Dendritic cell treated with granulocyte-macrophage colony-stimulating factor and Interleukin-4, amounts not matched to agents 40 ng/mL and 50 ng/mL, for 4 days (primary cell): Measurements from ENCODE around the gene RNU1-1.
"Not testable (repeated sequence)": the region's sequence is repeated elsewhere in the genome, so short reads cannot be mapped to it uniquely, and the experiment has no call there.

ENCODE experiments used
- H3K27ac Mint-ChIP-seq: one replicate; pipeline ENCODE4 v1.8.0; 2022; ENCODE audit warnings: mild to moderate bottlenecking, mixed read lengths
- H3K27me3 Mint-ChIP-seq: one replicate; pipeline ENCODE4 v1.8.0; 2022; ENCODE audit warnings: mild to moderate bottlenecking, mixed read lengths
- H3K36me3 Mint-ChIP-seq: one replicate; pipeline ENCODE4 v1.8.0; 2022; ENCODE audit warnings: low read depth, mixed read lengths
- H3K4me1 Mint-ChIP-seq: one replicate; pipeline ENCODE4 v1.8.0; 2022; ENCODE audit warnings: low read depth, mixed read lengths
- H3K4me3 Mint-ChIP-seq: one replicate; pipeline ENCODE4 v1.8.0; 2022; ENCODE audit warnings: mild to moderate bottlenecking, moderate library complexity, mixed read lengths
- H3K9me3 Mint-ChIP-seq: one replicate; pipeline ENCODE4 v1.8.0; 2022; ENCODE audit warnings: mixed read lengths
- intact Hi-C: fragments of 100-400 bp; cut with micrococcal nuclease; formaldehyde crosslinking; loops from one replicate; pipeline ENCODE4 v1.15.0; 2022

RNU1-1 gene

GRCh38 chr1:16492937-16493336 is 21.1 kb downstream of the RNU1-1 start:
- H3K36me3 Mint-ChIP-seq: peaks cover 32% of the 10 kb centered on the region
- H3K4me1 Mint-ChIP-seq, H3K27ac Mint-ChIP-seq, intact Hi-C loops, H3K4me3 Mint-ChIP-seq, H3K9me3 Mint-ChIP-seq, H3K27me3 Mint-ChIP-seq: not testable (repeated sequence)

GRCh38 chr1:16491056-16491675 is 22.9 kb downstream of the RNU1-1 start:
- peaks cover 44% of the 10 kb centered on the region for H3K36me3 Mint-ChIP-seq
- H3K4me1 Mint-ChIP-seq: no peaks in the 10 kb centered on the region
- no peak overlapping the region for H3K27ac Mint-ChIP-seq
- no peaks in the 10 kb centered on the region for H3K9me3 Mint-ChIP-seq
- H3K27me3 Mint-ChIP-seq: no peaks in the 10 kb centered on the region
- intact Hi-C loops: no loop called here
- no peak overlapping the region for H3K4me3 Mint-ChIP-seq

GRCh38 chr1:16489195-16489880 is 24.7 kb downstream of the RNU1-1 start:
- H3K4me1 Mint-ChIP-seq, intact Hi-C loops: not testable (repeated sequence)

GRCh38 chr1:16487011-16487410 is 27.1 kb downstream of the RNU1-1 start:
- peaks cover 84% of the 10 kb centered on the region for H3K36me3 Mint-ChIP-seq
- H3K27ac Mint-ChIP-seq: not testable (repeated sequence)

More at GRCh38 chr1:16489195-16489880, 24.7 kb downstream of the RNU1-1 start:
- peaks cover 62% of the 10 kb centered on the region for H3K36me3 Mint-ChIP-seq
- H3K27ac Mint-ChIP-seq, H3K27me3 Mint-ChIP-seq, H3K4me3 Mint-ChIP-seq, H3K9me3 Mint-ChIP-seq: not testable (repeated sequence)

GRCh38 chr1:16486316-16486715 is 27.8 kb downstream of the RNU1-1 start:
- H3K9me3 Mint-ChIP-seq, H3K27me3 Mint-ChIP-seq, H3K4me1 Mint-ChIP-seq, intact Hi-C loops, H3K4me3 Mint-ChIP-seq, H3K27ac Mint-ChIP-seq: not testable (repeated sequence)
- peaks cover 89% of the 10 kb centered on the region for H3K36me3 Mint-ChIP-seq

More at GRCh38 chr1:16487011-16487410, 27.1 kb downstream of the RNU1-1 start:
- intact Hi-C loops, H3K4me1 Mint-ChIP-seq, H3K27me3 Mint-ChIP-seq, H3K4me3 Mint-ChIP-seq, H3K9me3 Mint-ChIP-seq: not testable (repeated sequence)

- Mint-ChIP-seq H3K27ac (no peak overlapping the region), H3K4me1 (no peaks in the 10 kb centered on the region), H3K9me3 (no peaks in the 10 kb centered on the region), H3K27me3 (no peaks in the 10 kb centered on the region), H3K4me3 (no peak overlapping the region), H3K36me3 (peaks cover 89% of the 10 kb centered on the region)
- intact Hi-C loops: no loop called here
These were observed 29.2 kb downstream of the RNU1-1 start for GRCh38 chr1:16484931-16485330.

GRCh38 chr1:16484501-16484835 is 29.6 kb downstream of the RNU1-1 start:
- H3K36me3 Mint-ChIP-seq: peaks cover 89% of the 10 kb centered on the region
- no peaks in the 10 kb centered on the region for H3K9me3 Mint-ChIP-seq
- intact Hi-C loops: no loop called here
- no peak overlapping the region for H3K4me3 Mint-ChIP-seq
- no peaks in the 10 kb centered on the region for H3K27me3 Mint-ChIP-seq
- no peak overlapping the region for H3K27ac Mint-ChIP-seq
- no peaks in the 10 kb centered on the region for H3K4me1 Mint-ChIP-seq

- H3K9me3 Mint-ChIP-seq, H3K4me1 Mint-ChIP-seq, intact Hi-C loops, H3K27me3 Mint-ChIP-seq, H3K27ac Mint-ChIP-seq, H3K4me3 Mint-ChIP-seq: not testable (repeated sequence)
- H3K36me3 Mint-ChIP-seq: peaks cover 90% of the 10 kb centered on the region
These were observed 30.2 kb downstream of the RNU1-1 start for GRCh38 chr1:16483639-16484500.

GRCh38 chr1:16483146-16483545 is 30.9 kb downstream of the RNU1-1 start:
- not testable (repeated sequence) for H3K9me3 Mint-ChIP-seq

GRCh38 chr1:16478091-16478490 is 36.0 kb downstream of the RNU1-1 start:
- Mint-ChIP-seq H3K9me3 (no peaks in the 10 kb centered on the region), H3K4me1 (peaks cover 9% of the 10 kb centered on the region), H3K27me3 (no peaks in the 10 kb centered on the region), H3K27ac (peak overlapping the region; percentile 7), H3K36me3 (peaks cover 97% of the 10 kb centered on the region), H3K4me3 (no peak overlapping the region)
- intact Hi-C loops: no loop called here

More at GRCh38 chr1:16483146-16483545, 30.9 kb downstream of the RNU1-1 start:
- H3K27ac Mint-ChIP-seq, intact Hi-C loops, H3K4me1 Mint-ChIP-seq, H3K4me3 Mint-ChIP-seq, H3K27me3 Mint-ChIP-seq: not testable (repeated sequence)
- H3K36me3 Mint-ChIP-seq: peaks cover 90% of the 10 kb centered on the region

- H3K4me1 Mint-ChIP-seq, intact Hi-C loops: not testable (repeated sequence)
These were observed 38.0 kb downstream of the RNU1-1 start for GRCh38 chr1:16475771-16476770.

GRCh38 chr1:16474891-16475290 is 39.2 kb downstream of the RNU1-1 start:
- H3K4me1 Mint-ChIP-seq, H3K9me3 Mint-ChIP-seq, H3K4me3 Mint-ChIP-seq, intact Hi-C loops, H3K27ac Mint-ChIP-seq, H3K27me3 Mint-ChIP-seq: not testable (repeated sequence)
- H3K36me3 Mint-ChIP-seq: peaks cover 95% of the 10 kb centered on the region

More at GRCh38 chr1:16475771-16476770, 38.0 kb downstream of the RNU1-1 start:
- not testable (repeated sequence) for H3K27ac Mint-ChIP-seq, H3K4me3 Mint-ChIP-seq, H3K27me3 Mint-ChIP-seq, H3K9me3 Mint-ChIP-seq
- peaks cover 98% of the 10 kb centered on the region for H3K36me3 Mint-ChIP-seq

GRCh38 chr1:16474166-16474800 is 39.8 kb downstream of the RNU1-1 start:
- Mint-ChIP-seq H3K27ac (no peak overlapping the region), H3K27me3 (no peaks in the 10 kb centered on the region), H3K36me3 (peaks cover 94% of the 10 kb centered on the region), H3K4me1 (peaks cover 9% of the 10 kb centered on the region), H3K4me3 (no peak overlapping the region), H3K9me3 (no peaks in the 10 kb centered on the region)
- intact Hi-C loops: no loop called here
